Liver (tissue), 9 donors: ENCODE results near the gene TTC28. TPM values are rescaled to one million over a fixed set of nuclear protein-coding genes. Genes with fewer than 3 reads are reported as not detected.
"Not testable (repeated sequence)": the region's sequence is repeated elsewhere in the genome, so short reads cannot be mapped to it uniquely, and the experiment has no call there.

Experiments used
- DNase-seq: peaks from one replicate; pipeline ENCODE4 v3.0.0-alpha.2; 2017; ENCODE audit warnings: low spot score
- H3K27ac ChIP-seq, 2 donors: one replicate each; pipeline ENCODE4 v1.7.0; 2013; ENCODE audit warnings: inconsistent platforms in 2 of 2, low read length in 2 of 2, control low read depth in 1 of 2, low read depth in 1 of 2, mild to moderate bottlenecking in 1 of 2
- H3K27me3 ChIP-seq, 4 donors: one replicate each; pipeline versions ENCODE4 v1.6.1 to v1.7.0; 2013; ENCODE audit warnings: low read length in 3 of 4, inconsistent platforms in 1 of 4, mild to moderate bottlenecking in 1 of 4, moderate library complexity in 1 of 4; ENCODE audit not compliant: control insufficient read depth in 4 of 4, insufficient read depth in 4 of 4
- H3K36me3 ChIP-seq, 4 donors: one replicate each; pipeline versions ENCODE4 v1.6.1 to v1.7.0; 2013; ENCODE audit warnings: low read length in 3 of 4, mild to moderate bottlenecking in 3 of 4, low read depth in 1 of 4, moderate library complexity in 1 of 4; ENCODE audit not compliant: control insufficient read depth in 4 of 4, insufficient read depth in 3 of 4
- H3K4me1 ChIP-seq, 4 donors: one replicate each; pipeline versions ENCODE4 v1.6.1 to v1.7.0; 2013; ENCODE audit warnings: low read length in 3 of 4, mild to moderate bottlenecking in 3 of 4, moderate library complexity in 1 of 4; ENCODE audit not compliant: control insufficient read depth in 4 of 4, insufficient read depth in 4 of 4
- H3K4me3 ChIP-seq, 3 donors: one replicate each; pipeline versions ENCODE4 v1.6.1 to v1.7.0; 2013; ENCODE audit warnings: low read length in 3 of 3, control low read depth in 1 of 3, low read depth in 1 of 3, mild to moderate bottlenecking in 1 of 3
- H3K9ac ChIP-seq, 2 donors: one replicate each; pipeline ENCODE4 v1.7.0; 2013; ENCODE audit warnings: low read length in 2 of 2, mild to moderate bottlenecking in 2 of 2, moderate library complexity in 2 of 2, control low read depth in 1 of 2, low read depth in 1 of 2
- H3K9me3 ChIP-seq, 4 donors: one replicate each; pipeline versions ENCODE4 v1.6.1 to v1.7.0; 2013; ENCODE audit warnings: low read length in 3 of 4; ENCODE audit not compliant: control insufficient read depth in 4 of 4
- GABPA ChIP-seq, 2 donors: IDR thresholded peaks in 1 of 2; conservative IDR thresholded peaks in 1 of 2; 2 replicates each; pipeline ENCODE4 v1.6.1; 2016; ENCODE audit warnings: antibody characterized with exemption in 2 of 2, mild to moderate bottlenecking in 1 of 2, moderate library complexity in 1 of 2
- HNF4G ChIP-seq: IDR thresholded peaks from 2 replicates; pipeline ENCODE4 v1.6.1; 2016; ENCODE audit warnings: antibody characterized with exemption
- RAD21 ChIP-seq, 2 donors: IDR thresholded peaks; 2 replicates each; pipeline ENCODE4 v1.6.1; 2016; ENCODE audit warnings: antibody characterized with exemption in 2 of 2, mild to moderate bottlenecking in 2 of 2
- WGBS: extraction: QIAGEN DNeasy Blood & Tissue Kit; methylation state at CpG from one replicate; pipeline ENCODE4 v1.1.7; 2013; 5-methylcytosine and 5-hydroxymethylcytosine counted together
- polyA plus RNA-seq, 2 donors: library from polyadenylated mRNA; stranded (reverse) in 1 of 2; unstranded in 1 of 2; fragments of 200-250 nt in 1 of 2; fragments of >200 nt in 1 of 2; fragmentation: Nextera tagmentation in 1 of 2; extraction: Ambion mirVana in 1 of 2; gene quantifications; one replicate each; pipeline versions ENCODE4 v1.2.1 to v1.2.3, GENCODE V29; 2013 to 2015
- total RNA-seq, 2 donors: library from RNA; depleted of rRNA; stranded (reverse); fragments of >200 nt; gene quantifications; one replicate each; pipeline ENCODE4 v1.2.3, GENCODE V29; 2014
- TF ChIP-seq, protein P1 (sequence below): fragments of 150-350 bp; IDR thresholded peaks from 2 replicates; pipeline ENCODE4 v1.5.1; 2017; ENCODE audit warnings: improper control_type of control experiment, low read depth, low read length; ENCODE audit not compliant: missing input control
- TF ChIP-seq, protein P2 (sequence below): IDR thresholded peaks from 2 replicates; pipeline ENCODE4 v1.6.1; 2016; ENCODE audit warnings: antibody characterized with exemption, mild to moderate bottlenecking
- donor health status: healthy.
- donor health status: healthy.
- donor health status: healthy.
- donor health status: healthy.
- donor health status: healthy.

The TTC28 gene
- total and polyA plus RNA-seq, 4 donors, result 4.2 to 19.4 (median 5.9) TPM

DNA sequence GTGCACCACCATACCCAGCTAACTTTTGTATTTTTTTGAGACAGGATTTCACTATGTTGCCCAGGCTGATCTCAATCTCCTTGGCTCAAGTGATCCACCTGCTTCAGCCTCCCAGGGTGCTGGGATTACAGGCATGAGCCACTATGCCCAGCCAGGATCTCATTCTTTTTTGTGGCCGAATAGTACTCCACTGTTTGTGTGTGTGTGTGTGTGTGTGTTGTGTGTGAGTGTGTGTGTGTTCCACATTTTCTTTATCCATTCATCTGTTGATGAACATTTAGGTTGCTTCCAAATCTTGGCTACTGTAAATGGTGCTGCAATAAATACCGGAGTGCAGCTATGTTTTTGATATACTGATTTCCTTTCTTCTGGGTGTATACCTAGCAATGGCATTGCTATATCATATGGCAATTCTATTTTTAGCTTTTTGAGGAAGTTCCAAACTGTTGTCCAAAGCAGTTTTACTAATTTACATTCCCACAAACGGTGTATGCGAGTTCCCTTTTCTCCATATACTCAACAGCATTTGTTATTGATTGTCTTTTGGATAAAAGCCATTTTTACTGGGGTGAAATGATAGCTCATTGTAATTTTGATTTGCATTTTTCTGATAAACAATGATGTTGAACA, 105.4 kb downstream of the TTC28 start:
- 81% methylated on average over 4 of the region's 4 CpGs for WGBS
- H3K27ac ChIP-seq, result no peak overlapping the region
- H3K36me3 ChIP-seq, result no peaks in the 10 kb centered on the region
- no peaks in the 10 kb centered on the region for H3K27me3 ChIP-seq
- TF ChIP-seq GABPA (IDR thresholded peaks at IDR 0.05 in 1 of 2, conservative IDR thresholded peaks at IDR 0.05 in 1 of 2) (no peak), HNF4G (no peak)
- TF ChIP-seq, protein P1, sequence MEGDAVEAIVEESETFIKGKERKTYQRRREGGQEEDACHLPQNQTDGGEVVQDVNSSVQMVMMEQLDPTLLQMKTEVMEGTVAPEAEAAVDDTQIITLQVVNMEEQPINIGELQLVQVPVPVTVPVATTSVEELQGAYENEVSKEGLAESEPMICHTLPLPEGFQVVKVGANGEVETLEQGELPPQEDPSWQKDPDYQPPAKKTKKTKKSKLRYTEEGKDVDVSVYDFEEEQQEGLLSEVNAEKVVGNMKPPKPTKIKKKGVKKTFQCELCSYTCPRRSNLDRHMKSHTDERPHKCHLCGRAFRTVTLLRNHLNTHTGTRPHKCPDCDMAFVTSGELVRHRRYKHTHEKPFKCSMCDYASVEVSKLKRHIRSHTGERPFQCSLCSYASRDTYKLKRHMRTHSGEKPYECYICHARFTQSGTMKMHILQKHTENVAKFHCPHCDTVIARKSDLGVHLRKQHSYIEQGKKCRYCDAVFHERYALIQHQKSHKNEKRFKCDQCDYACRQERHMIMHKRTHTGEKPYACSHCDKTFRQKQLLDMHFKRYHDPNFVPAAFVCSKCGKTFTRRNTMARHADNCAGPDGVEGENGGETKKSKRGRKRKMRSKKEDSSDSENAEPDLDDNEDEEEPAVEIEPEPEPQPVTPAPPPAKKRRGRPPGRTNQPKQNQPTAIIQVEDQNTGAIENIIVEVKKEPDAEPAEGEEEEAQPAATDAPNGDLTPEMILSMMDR, result no peak
- TF ChIP-seq, protein P2, sequence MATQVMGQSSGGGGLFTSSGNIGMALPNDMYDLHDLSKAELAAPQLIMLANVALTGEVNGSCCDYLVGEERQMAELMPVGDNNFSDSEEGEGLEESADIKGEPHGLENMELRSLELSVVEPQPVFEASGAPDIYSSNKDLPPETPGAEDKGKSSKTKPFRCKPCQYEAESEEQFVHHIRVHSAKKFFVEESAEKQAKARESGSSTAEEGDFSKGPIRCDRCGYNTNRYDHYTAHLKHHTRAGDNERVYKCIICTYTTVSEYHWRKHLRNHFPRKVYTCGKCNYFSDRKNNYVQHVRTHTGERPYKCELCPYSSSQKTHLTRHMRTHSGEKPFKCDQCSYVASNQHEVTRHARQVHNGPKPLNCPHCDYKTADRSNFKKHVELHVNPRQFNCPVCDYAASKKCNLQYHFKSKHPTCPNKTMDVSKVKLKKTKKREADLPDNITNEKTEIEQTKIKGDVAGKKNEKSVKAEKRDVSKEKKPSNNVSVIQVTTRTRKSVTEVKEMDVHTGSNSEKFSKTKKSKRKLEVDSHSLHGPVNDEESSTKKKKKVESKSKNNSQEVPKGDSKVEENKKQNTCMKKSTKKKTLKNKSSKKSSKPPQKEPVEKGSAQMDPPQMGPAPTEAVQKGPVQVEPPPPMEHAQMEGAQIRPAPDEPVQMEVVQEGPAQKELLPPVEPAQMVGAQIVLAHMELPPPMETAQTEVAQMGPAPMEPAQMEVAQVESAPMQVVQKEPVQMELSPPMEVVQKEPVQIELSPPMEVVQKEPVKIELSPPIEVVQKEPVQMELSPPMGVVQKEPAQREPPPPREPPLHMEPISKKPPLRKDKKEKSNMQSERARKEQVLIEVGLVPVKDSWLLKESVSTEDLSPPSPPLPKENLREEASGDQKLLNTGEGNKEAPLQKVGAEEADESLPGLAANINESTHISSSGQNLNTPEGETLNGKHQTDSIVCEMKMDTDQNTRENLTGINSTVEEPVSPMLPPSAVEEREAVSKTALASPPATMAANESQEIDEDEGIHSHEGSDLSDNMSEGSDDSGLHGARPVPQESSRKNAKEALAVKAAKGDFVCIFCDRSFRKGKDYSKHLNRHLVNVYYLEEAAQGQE, result no peak
- no peaks in the 10 kb centered on the region for H3K9me3 ChIP-seq
- DNase-seq, result no peak
- no peak overlapping the region for H3K9ac ChIP-seq
- H3K4me1 ChIP-seq, result no peaks in the 10 kb centered on the region
- no peak overlapping the region for H3K4me3 ChIP-seq

- H3K4me3 ChIP-seq, result no peak overlapping the region
- H3K4me1 ChIP-seq, result no peaks in the 10 kb centered on the region
- H3K9ac ChIP-seq, result no peak overlapping the region
- TF ChIP-seq GABPA (IDR thresholded peaks at IDR 0.05 in 1 of 2, conservative IDR thresholded peaks at IDR 0.05 in 1 of 2) (no peak), HNF4G (no peak), RAD21 (IDR thresholded peaks at IDR 0.05) (no peak)
- TF ChIP-seq, protein P2, result no peak
- no peak overlapping the region for H3K27ac ChIP-seq
- H3K27me3 ChIP-seq, result no peaks in the 10 kb centered on the region
- 63% methylated on average over 3 of the region's 3 CpGs for WGBS
- H3K36me3 ChIP-seq, result no peaks in the 10 kb centered on the region
- no peaks in the 10 kb centered on the region for H3K9me3 ChIP-seq
- DNase-seq, result no peak
Observed at GRCh38 chr22:28570696-28571373, 108.8 kb downstream of the TTC28 start.

DNA sequence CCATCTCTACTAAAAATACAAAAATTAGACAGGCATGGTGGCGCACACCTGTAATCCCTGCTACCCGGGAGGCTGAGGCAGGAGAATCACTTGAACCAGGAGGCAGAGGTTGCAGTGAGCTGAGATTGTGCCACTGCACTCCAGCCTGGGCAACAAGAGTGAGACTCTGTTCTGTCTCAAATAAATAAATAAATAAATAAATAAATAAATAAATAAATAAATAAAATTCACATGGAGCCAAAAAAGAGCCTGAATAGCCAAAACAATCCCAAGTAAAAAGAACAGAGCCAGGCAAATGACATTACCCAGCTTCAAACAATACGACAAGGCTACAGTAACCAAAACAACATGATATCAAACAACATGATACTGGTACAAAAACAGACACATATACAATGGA, 110.7 kb downstream of the TTC28 start:
- not testable (repeated sequence) for DNase-seq, H3K27ac ChIP-seq, H3K36me3 ChIP-seq, H3K4me1 ChIP-seq, H3K27me3 ChIP-seq, H3K4me3 ChIP-seq, H3K9ac ChIP-seq, H3K9me3 ChIP-seq
- 97% methylated on average over 3 of the region's 3 CpGs for WGBS
